Prostate gland (tissue), 2 donors: ENCODE results near the gene C8A.

Experiments used
- CTCF ChIP-seq, 4 experiments: fragments of 200-600 bp in 2 of 4; fragments of 450-650 bp in 2 of 4; sonication (generic) in 2 of 4; IDR thresholded peaks; 1 replicate in 3 of 4; 2 replicates in 1 of 4; pipeline ENCODE4 v1.5.1; 2016 to 2019; ENCODE audit warnings: antibody characterized with exemption in 4 of 4, mild to moderate bottlenecking in 2 of 4, moderate library complexity in 2 of 4
- POLR2A ChIP-seq: fragments of 450-650 bp; IDR thresholded peaks from one replicate; pipeline ENCODE4 v1.6.1; 2016; ENCODE audit warnings: antibody characterized with exemption, mild to moderate bottlenecking

GRCh38 chr1:56833088-56833487 is 21.5 kb upstream of the C8A start:
- TF ChIP-seq CTCF (IDR thresholded peaks at IDR 0.05) (no peak), POLR2A (no peak)
